MM.1S (cell line): ENCODE results near the gene TSPEAR.

Source experiments
- DNase-seq: peaks from one replicate; pipeline ENCODE4 v3.0.0-alpha.2; 2015
- H2AFZ ChIP-seq: fragments of 300-600 bp; sonication (generic); 2 replicates; pipeline ENCODE4 v1.6.0; 2016; ENCODE audit warnings: antibody characterized with exemption, low read length
- H3F3A ChIP-seq: fragments of 300-600 bp; sonication (generic); 2 replicates; pipeline ENCODE4 v1.6.1; 2016; ENCODE audit warnings: mild to moderate bottlenecking, antibody characterized with exemption, low read length, moderate library complexity, mixed read lengths; ENCODE audit not compliant: insufficient read depth
- H3K27ac ChIP-seq: fragments of 300-600 bp; sonication (generic); 2 replicates; pipeline ENCODE4 v1.5.1; 2016; ENCODE audit warnings: mild to moderate bottlenecking, low read length
- H3K27me3 ChIP-seq: fragments of 300-600 bp; sonication (generic); replicated peaks from 2 replicates; pipeline ENCODE4 v1.6.0; 2016; ENCODE audit warnings: low read length; ENCODE audit not compliant: insufficient read depth
- H3K36me3 ChIP-seq: fragments of 300-600 bp; sonication (generic); replicated peaks from 2 replicates; pipeline ENCODE4 v1.6.1; 2016; ENCODE audit warnings: mild to moderate bottlenecking, low read length, mixed read lengths; ENCODE audit not compliant: insufficient read depth
- H3K4me1 ChIP-seq: fragments of 300-600 bp; sonication (generic); 2 replicates; pipeline ENCODE4 v1.6.1; 2016; ENCODE audit warnings: low read length, mixed read lengths
- H3K4me2 ChIP-seq: fragments of 300-600 bp; sonication (generic); 2 replicates; pipeline ENCODE4 v1.6.0; 2016; ENCODE audit warnings: low read depth, low read length
- H3K4me3 ChIP-seq: fragments of 300-600 bp; sonication (generic); 2 replicates; pipeline ENCODE4 v1.5.1; 2016; ENCODE audit warnings: low read length, mixed read lengths
- H3K79me2 ChIP-seq: fragments of 300-600 bp; sonication (generic); 2 replicates; pipeline ENCODE4 v1.6.1; 2016; ENCODE audit warnings: mixed run types, low read length, mixed read lengths
- H3K9ac ChIP-seq: fragments of 300-600 bp; sonication (generic); 2 replicates; pipeline ENCODE4 v1.6.1; 2016; ENCODE audit warnings: low read length, mixed read lengths
- H3K9me2 ChIP-seq: fragments of 300-600 bp; sonication (generic); replicated peaks from 2 replicates; pipeline ENCODE4 v1.6.1; 2016; ENCODE audit warnings: mild to moderate bottlenecking, low read length, mixed read lengths; ENCODE audit not compliant: insufficient read depth
- H3K9me3 ChIP-seq: fragments of 300-600 bp; sonication (generic); replicated peaks from 2 replicates; pipeline ENCODE4 v1.6.1; 2016; ENCODE audit warnings: mild to moderate bottlenecking, low read length, mixed read lengths; ENCODE audit not compliant: insufficient read depth
- H4K20me1 ChIP-seq: fragments of 300-600 bp; sonication (generic); 2 replicates; pipeline ENCODE4 v1.6.1; 2016; ENCODE audit warnings: mild to moderate bottlenecking, low read length, moderate library complexity, mixed read lengths; ENCODE audit not compliant: insufficient read depth
- CTCF ChIP-seq: fragments of 300-600 bp; sonication (generic); IDR thresholded peaks from 2 replicates; pipeline ENCODE4 v1.5.1; 2016; ENCODE audit warnings: antibody characterized with exemption, low read length, mixed read lengths
- EZH2 ChIP-seq: fragments of 300-600 bp; sonication (generic); optimal IDR thresholded peaks from 2 replicates; pipeline ENCODE3; 2017; ENCODE audit warnings: low read depth, mild to moderate bottlenecking, antibody characterized with exemption, low read length, mixed read lengths
- EZH2phosphoT487 ChIP-seq: fragments of 300-600 bp; sonication (generic); IDR thresholded peaks from 2 replicates; pipeline ENCODE4 v1.6.1; 2018; ENCODE audit warnings: antibody characterized with exemption, low read length

TSPEAR gene

GRCh38 chr21:44681861-44682579 lies 29.4 kb downstream of the TSPEAR start, which contains the start of gene KRTAP12-1:
KRTAP12-1 (minus strand) TSS chr21:44682163; CDS start chr21:44682123, 40 bp downstream.
- Histone ChIP-seq H2AFZ (no peak within 1 kb of the TSS), H3K36me3 (no peaks in the 10 kb centered on the region), H3K9me2 (no peaks in the 10 kb centered on the region), H3F3A (no peaks in the 10 kb centered on the region), H3K79me2 (no peaks in the 10 kb centered on the region), H3K4me2 (no peak within 1 kb of the TSS), H3K9me3 (no peaks in the 10 kb centered on the region), H4K20me1 (no peaks in the 10 kb centered on the region), H3K27ac (no peak within 1 kb of the TSS), H3K4me1 (no peaks in the 10 kb centered on the region), H3K4me3 (no peak within 1 kb of the TSS), H3K9ac (no peak within 1 kb of the TSS), H3K27me3 (peaks cover 99% of the 10 kb centered on the region)
- DNase-seq = no peak
- TF ChIP-seq EZH2phosphoT487 (no peak), CTCF (no peak), EZH2 (no peak)

- Histone ChIP-seq H3K9me3 (no peaks in the 10 kb centered on the region), H3K79me2 (no peaks in the 10 kb centered on the region), H3K27me3 (peaks cover 100% of the 10 kb centered on the region), H3K4me3 (no peak overlapping the region), H4K20me1 (no peaks in the 10 kb centered on the region), H2AFZ (no peak overlapping the region), H3K4me1 (no peaks in the 10 kb centered on the region), H3K36me3 (no peaks in the 10 kb centered on the region), H3F3A (no peaks in the 10 kb centered on the region), H3K9me2 (no peaks in the 10 kb centered on the region), H3K9ac (no peak overlapping the region), H3K4me2 (no peak overlapping the region), H3K27ac (no peak overlapping the region)
- DNase-seq = no peak
- no peak for TF ChIP-seq EZH2
- TF ChIP-seq CTCF = no peak
- no peak for TF ChIP-seq EZH2phosphoT487
Observed at GRCh38 chr21:44681152-44681551, 30.2 kb downstream of the TSPEAR start.

GRCh38 chr21:44677881-44678280 lies 33.5 kb downstream of the TSPEAR start:
- Histone ChIP-seq H3K4me1 (no peaks in the 10 kb centered on the region), H3K4me2 (no peak overlapping the region), H4K20me1 (no peaks in the 10 kb centered on the region)

More at GRCh38 chr21:44677881-44678280, 33.5 kb downstream of the TSPEAR start:
- Histone ChIP-seq H3K79me2 (no peaks in the 10 kb centered on the region), H3K27me3 (peaks cover 100% of the 10 kb centered on the region), H3K9me3 (no peaks in the 10 kb centered on the region), H2AFZ (no peak overlapping the region), H3K9me2 (no peaks in the 10 kb centered on the region), H3K27ac (no peak overlapping the region), H3F3A (no peaks in the 10 kb centered on the region), H3K9ac (no peak overlapping the region), H3K4me3 (no peak overlapping the region), H3K36me3 (no peaks in the 10 kb centered on the region)
- TF ChIP-seq EZH2phosphoT487 (no peak), CTCF (no peak), EZH2 (no peak)
- no peak for DNase-seq
